IPS DF 6.9 (cell line): ENCODE measurements around the gene XPO5.
"Not testable (repeated sequence)": the region's sequence is repeated elsewhere in the genome, so short reads cannot be mapped to it uniquely, and the experiment has no call there.

Source experiments
- DNase-seq: peaks from one replicate; pipeline ENCODE4 v3.0.0-alpha.2; 2013; ENCODE audit warnings: low read depth, low spot score
- H3K27ac ChIP-seq: one replicate; pipeline ENCODE4 v1.5.1; 2013; ENCODE audit warnings: low read length, control low read depth
- H3K27me3 ChIP-seq: 2 replicates; pipeline ENCODE4 v1.6.1; 2013; ENCODE audit warnings: mild to moderate bottlenecking, low read length; ENCODE audit not compliant: control insufficient read depth, insufficient read depth
- H3K36me3 ChIP-seq: 2 replicates; pipeline ENCODE4 v1.6.1; 2013; ENCODE audit warnings: low read length; ENCODE audit not compliant: control insufficient read depth, insufficient read depth
- H3K4me1 ChIP-seq: 2 replicates; pipeline ENCODE4 v1.6.1; 2013; ENCODE audit warnings: low read length; ENCODE audit not compliant: control insufficient read depth, insufficient read depth
- H3K4me3 ChIP-seq: 2 replicates; pipeline ENCODE4 v1.5.1; 2013; ENCODE audit warnings: mild to moderate bottlenecking, low read length
- H3K9me3 ChIP-seq: 2 replicates; pipeline ENCODE4 v1.6.1; 2013; ENCODE audit warnings: low read length, inconsistent platforms; ENCODE audit not compliant: control insufficient read depth, insufficient read depth
- WGBS: extraction: QIAGEN DNeasy Blood & Tissue Kit; methylation state at CpG from one replicate; pipeline ENCODE4 v1.1.7; 2013; ENCODE audit warnings: mixed read lengths, missing lambda C conversion rate; ENCODE audit not compliant: insufficient read length, insufficient coverage; 5-methylcytosine and 5-hydroxymethylcytosine counted together

XPO5 gene

DNA sequence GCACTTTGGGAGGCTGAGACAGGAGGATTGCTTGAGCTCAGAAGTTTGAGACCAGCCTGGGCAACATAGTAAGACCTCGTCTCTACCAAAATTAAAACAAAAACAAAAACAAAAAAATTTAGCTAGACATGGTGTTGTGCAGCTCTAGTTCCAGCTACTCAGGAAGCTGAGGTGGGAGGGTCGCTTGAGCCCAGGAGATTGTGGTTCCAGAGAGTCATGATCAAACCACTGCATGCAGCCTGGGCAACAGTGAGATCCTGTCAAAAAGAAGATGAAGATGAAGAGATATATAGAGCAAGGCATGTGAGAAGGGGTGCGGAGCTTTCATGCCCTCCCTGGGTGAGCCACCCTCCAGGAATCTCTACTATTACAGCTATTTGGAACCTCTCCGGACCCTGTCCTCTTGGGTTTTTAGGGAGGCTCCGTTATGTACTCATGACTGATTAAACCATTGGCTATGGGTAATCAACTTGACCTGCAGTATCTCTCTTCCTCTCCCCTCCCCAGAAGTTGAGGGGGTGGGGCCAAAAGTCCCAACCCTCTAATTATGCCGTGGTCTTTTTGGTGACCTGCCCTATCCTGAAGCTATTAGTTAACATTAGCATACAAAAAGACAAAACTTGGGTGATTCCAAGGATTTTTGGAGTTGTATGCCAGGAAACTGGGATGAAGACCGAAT is 9.2 kb upstream of the XPO5 start:
- no peak overlapping the region for H3K27ac ChIP-seq
- H3K4me1 ChIP-seq, result no peaks in the 10 kb centered on the region
- H3K27me3 ChIP-seq, result peaks cover 2% of the 10 kb centered on the region; the same call in 1 of the 2 replicates
- H3K9me3 ChIP-seq, result no peaks in the 10 kb centered on the region
- DNase-seq, result no peak
- H3K36me3 ChIP-seq, result peaks cover 10% of the 10 kb centered on the region; the same call in 1 of the 2 replicates
- no CpG with 5 or more reads among the region's 7 CpGs for WGBS
- no peak overlapping the region for H3K4me3 ChIP-seq

DNA sequence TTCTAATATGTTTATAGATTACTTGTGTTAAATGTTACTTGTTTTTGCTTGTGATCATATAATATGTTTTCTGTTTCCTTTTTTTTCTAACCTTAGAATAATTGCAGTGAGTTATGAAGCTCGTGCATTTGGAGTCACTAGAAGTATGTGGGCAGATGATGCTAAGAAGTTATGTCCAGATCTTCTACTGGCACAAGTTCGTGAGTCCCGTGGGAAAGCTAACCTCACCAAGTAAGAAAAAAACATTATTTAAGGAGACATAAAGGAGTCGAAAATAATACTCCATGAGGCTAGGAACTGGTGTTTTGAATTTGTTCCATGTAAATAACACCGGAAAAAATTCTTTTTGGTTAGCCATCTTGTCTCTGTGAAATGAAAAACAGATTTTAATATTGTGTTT is 7.1 kb upstream of the XPO5 start:
- H3K4me1 ChIP-seq, result no peaks in the 10 kb centered on the region
- H3K27me3 ChIP-seq, result peaks cover 2% of the 10 kb centered on the region; the same call in 1 of the 2 replicates
- DNase-seq, result no peak
- H3K36me3 ChIP-seq, result peaks cover 10% of the 10 kb centered on the region; the same call in 1 of the 2 replicates
- no peaks in the 10 kb centered on the region for H3K9me3 ChIP-seq
- no peak overlapping the region for H3K27ac ChIP-seq
- no CpG with 5 or more reads among the region's 5 CpGs for WGBS
- H3K4me3 ChIP-seq, result no peak overlapping the region

DNA sequence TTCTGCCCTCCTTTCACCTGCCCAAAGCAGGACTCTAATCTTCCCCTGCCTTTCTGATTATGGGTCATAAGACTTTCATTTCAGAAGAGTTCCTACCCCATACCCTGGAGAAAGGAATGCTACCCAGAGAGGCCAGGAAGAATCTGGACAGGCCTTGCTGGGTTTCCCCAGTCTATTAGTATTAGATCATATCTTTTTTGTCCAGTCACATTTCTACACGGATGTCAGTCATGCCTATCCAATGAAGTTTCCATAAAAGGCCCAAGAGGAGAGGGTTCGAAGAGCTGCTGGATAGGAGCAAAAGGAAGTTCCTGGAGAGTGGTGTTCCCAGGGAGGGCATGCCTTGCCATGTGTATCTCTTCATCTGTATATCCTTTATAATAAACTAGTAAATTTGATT is 3.3 kb upstream of the XPO5 start:
- Histone ChIP-seq H3K27me3 (no peaks in the 10 kb centered on the region), H3K4me1 (no peaks in the 10 kb centered on the region; the same call in 1 of the 2 replicates), H3K4me3 (no peak overlapping the region), H3K36me3 (peaks cover 3% of the 10 kb centered on the region; the same call in 1 of the 2 replicates), H3K27ac (no peak overlapping the region), H3K9me3 (no peaks in the 10 kb centered on the region)
- no CpG with 5 or more reads among the region's 2 CpGs for WGBS
- no peak for DNase-seq

DNA sequence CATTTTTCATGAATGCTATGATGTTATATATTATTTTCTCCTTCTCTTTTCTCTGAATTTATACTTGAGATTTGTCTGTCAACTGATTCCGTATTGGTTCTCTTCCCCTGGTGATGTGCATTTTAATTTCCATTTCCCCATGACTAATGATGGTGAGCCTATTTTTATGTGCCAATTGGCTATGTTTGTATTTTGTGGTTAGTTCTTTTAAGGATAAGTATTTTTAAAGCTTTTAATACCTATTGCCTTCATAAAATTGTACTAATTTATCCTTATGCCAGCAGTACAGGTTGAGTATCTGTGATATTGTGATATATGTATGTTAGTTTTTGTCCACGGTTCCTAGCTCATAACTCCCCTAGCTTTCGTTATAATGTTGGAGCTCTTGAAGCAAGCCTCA is 2.9 kb upstream of the XPO5 start:
- Histone ChIP-seq H3K36me3 (peaks cover under 1% of the 10 kb centered on the region; the same call in 1 of the 2 replicates), H3K4me1 (no peaks in the 10 kb centered on the region; the same call in 1 of the 2 replicates), H3K27me3 (no peaks in the 10 kb centered on the region), H3K27ac (no peak overlapping the region), H3K4me3 (no peak overlapping the region), H3K9me3 (no peaks in the 10 kb centered on the region)
- WGBS, result no CpG with 5 or more reads among the region's 3 CpGs
- no peak for DNase-seq

DNA sequence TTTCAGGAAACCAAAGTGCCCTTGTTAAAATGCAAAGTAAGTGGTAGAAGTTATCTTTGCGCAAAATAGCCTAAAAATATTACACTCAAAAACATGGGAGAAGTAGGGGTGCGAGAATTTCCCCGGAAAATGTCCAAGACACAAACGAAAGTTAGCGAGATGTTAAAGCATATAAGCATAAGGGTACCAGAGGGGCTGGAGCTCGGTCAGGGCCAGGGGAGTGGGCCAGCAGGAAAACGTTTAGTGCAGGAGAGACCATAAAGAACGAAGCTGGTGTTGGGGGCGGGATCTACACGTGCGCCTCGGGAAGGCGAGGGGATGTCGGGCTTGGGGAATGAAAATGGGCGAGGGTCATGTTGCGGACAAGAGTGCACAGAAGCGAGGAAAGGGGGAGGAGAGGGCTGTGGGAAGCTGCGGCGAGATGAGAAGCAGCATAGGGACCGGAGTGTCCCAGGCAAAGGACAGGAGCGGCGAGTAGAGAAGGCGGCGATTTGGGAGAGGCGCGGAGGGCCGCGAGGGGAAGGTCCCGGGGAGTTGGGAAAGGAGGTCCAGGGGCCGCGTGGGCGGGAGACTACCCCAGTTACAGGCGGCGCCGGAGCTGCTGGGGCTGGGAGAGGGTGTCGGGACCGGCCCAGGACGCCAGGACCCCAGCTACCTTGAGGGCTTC is 600 bp downstream of the XPO5 start:
- peak; percentile 2 for DNase-seq
- Histone ChIP-seq H3K27me3 (no peaks in the 10 kb centered on the region), H3K4me3 (peak overlapping the region; percentile 54), H3K9me3 (no peaks in the 10 kb centered on the region), H3K36me3 (peaks cover 5% of the 10 kb centered on the region; the same call in 1 of the 2 replicates), H3K27ac (no peak overlapping the region), H3K4me1 (no peaks in the 10 kb centered on the region; the same call in 1 of the 2 replicates)
- no CpG with 5 or more reads among the region's 38 CpGs for WGBS

DNA sequence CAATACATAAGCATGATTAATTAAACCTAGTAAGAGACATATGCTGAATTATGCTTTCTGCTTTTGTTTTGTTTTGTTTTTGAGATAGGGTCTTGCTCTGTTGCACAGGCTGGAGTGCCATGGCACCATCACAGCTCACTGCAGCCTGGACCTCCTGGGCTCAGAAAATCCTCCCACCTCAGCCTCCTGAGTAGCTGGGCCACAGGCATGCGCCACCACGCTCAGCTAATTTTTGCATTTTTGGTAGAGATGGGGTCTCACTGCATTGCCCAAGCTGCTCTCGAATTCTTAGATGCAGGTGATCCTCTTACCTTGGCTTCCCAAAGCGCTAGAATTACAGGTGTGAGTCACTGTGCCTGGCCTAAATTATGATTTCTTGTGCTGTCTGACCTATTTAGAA is 3.8 kb downstream of the XPO5 start:
- H3K27ac ChIP-seq, result no peak overlapping the region
- H3K27me3 ChIP-seq, result no peaks in the 10 kb centered on the region
- H3K9me3 ChIP-seq, result no peaks in the 10 kb centered on the region
- DNase-seq, result no peak
- peaks cover 5% of the 10 kb centered on the region; the same call in 1 of the 2 replicates for H3K36me3 ChIP-seq
- no peak overlapping the region for H3K4me3 ChIP-seq
- no CpG with 5 or more reads among the region's 4 CpGs for WGBS
- H3K4me1 ChIP-seq, result no peaks in the 10 kb centered on the region; the same call in 1 of the 2 replicates

DNA sequence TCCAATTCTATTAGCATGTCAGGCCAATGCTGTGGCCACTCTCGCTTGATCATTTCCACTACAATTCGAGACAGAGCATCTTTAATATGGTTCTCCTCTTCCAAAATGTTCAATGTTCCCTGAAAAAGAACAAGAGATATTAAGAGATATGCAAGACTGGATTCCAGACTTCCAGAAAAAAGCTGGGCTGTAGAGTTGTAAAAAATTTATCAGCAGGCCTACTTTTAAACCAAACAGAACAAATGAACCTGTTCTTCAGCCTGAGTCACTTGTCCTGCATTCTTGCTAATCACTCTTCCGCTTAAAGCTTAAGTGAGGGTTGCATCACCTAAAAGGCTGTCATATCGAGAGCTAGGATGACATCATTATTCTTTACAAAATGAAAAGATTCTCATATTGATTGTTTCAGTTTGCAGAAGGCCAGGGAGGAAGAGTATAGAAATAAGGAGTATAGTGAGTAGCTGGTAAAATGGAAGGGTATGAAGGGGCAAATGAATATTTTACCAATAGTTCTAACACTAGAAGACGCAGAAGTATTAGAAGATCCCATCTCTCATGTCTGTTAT is 4.9 kb downstream of the XPO5 start:
- no CpG with 5 or more reads among the region's 5 CpGs for whole genome bisulfite sequencing
- Histone ChIP-seq H3K4me3 (no peak overlapping the region), H3K4me1 (no peaks in the 10 kb centered on the region; the same call in 1 of the 2 replicates), H3K27ac (no peak overlapping the region), H3K36me3 (peaks cover 5% of the 10 kb centered on the region; the same call in 1 of the 2 replicates), H3K9me3 (no peaks in the 10 kb centered on the region), H3K27me3 (no peaks in the 10 kb centered on the region)
- DNase-seq, result no peak

DNA sequence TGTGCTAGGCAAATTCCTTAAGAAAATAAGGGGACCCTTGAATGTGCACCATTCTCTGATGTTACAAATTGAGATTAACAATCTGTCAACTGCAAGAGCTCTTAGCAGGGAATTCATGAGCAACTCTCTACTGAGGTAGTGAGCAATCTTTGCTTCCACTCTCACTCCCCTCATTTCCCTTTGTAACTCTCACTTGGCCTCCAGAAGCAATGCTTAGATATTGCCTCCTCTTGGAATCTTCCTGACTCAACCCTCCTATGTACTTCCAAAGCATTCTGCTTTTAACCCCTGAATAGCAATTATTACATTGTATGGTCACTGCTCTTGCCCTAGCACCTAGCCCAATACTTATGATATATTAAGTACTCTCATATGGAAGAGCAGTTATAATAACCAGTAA is 16.5 kb downstream of the XPO5 start:
- Histone ChIP-seq H3K36me3 (peaks cover 19% of the 10 kb centered on the region; the same call in 1 of the 2 replicates), H3K4me1 (no peaks in the 10 kb centered on the region), H3K27ac (no peak overlapping the region), H3K9me3 (no peaks in the 10 kb centered on the region), H3K4me3 (no peak overlapping the region), H3K27me3 (no peaks in the 10 kb centered on the region)
- DNase-seq, result no peak

DNA sequence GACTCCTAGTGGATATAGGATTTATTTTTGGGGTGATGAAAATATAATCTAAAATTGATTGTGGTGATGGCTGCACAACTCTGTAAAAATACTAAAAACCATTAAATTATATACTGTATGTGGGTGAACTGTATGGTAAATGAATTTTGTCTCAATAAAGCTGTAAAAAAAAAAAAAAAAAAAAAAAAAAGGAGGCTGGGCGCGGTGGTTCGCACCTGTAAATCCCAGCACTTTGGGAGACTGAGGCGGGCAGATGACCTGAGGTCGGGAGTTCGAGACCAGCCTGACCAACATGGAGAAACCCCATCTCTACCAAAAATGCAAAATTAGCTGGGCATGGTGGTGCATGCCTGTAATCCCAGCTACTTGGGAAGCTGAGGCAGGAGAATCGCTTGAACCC is 18.2 kb downstream of the XPO5 start:
- H3K27ac ChIP-seq, DNase-seq, H3K9me3 ChIP-seq, H3K27me3 ChIP-seq, H3K4me1 ChIP-seq, H3K4me3 ChIP-seq: not testable (repeated sequence)
- WGBS, result no CpG with 5 or more reads among the region's 7 CpGs
- peaks cover 17% of the 10 kb centered on the region; the same call in 1 of the 2 replicates for H3K36me3 ChIP-seq

DNA sequence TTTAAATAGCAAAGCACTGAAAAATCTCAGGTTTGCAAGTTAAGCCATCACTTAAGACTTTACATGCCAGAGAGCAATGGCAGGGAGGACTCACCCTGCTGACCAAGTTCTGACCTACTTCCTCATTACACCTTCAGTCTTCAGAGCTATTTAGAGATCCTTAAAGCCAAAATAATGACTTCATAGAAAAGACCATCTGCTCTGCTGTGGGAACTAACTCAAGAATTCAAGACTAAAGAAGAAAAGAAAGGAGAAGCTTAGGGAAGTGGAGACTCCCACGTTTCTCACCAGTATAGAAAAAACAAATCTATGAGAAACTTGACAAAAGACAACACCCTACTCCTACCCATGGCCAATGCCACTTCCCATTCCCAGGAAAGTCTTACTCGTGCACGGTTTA is 28.6 kb downstream of the XPO5 start:
- Histone ChIP-seq H3K27ac (no peak overlapping the region), H3K4me1 (no peaks in the 10 kb centered on the region), H3K9me3 (no peaks in the 10 kb centered on the region), H3K4me3 (no peak overlapping the region), H3K36me3 (peaks cover 28% of the 10 kb centered on the region), H3K27me3 (no peaks in the 10 kb centered on the region)
- DNase-seq, result no peak
- WGBS, result no CpG with 5 or more reads among the region's 3 CpGs
